Astrocyte of the spinal cord (primary cell): ENCODE data around the gene ERC2.

Source experiments
- DNase-seq: peaks from one replicate; pipeline ENCODE4 v3.0.0; 2011; ENCODE audit warnings: low read depth, low spot score
- H3K4me3 ChIP-seq: 2 replicates; pipeline ENCODE4 v1.5.1; 2011; ENCODE audit warnings: low read depth, mild to moderate bottlenecking, low read length, moderate library complexity
- CTCF ChIP-seq: IDR thresholded peaks from 2 replicates; pipeline ENCODE4 v1.5.1; 2012; ENCODE audit warnings: low read depth, mild to moderate bottlenecking, low read length, inconsistent platforms
- in situ Hi-C: cut with HindIII; loops from 2 replicates; pipeline ENCODE4 v1.10.0; 2017; ENCODE audit warnings: low sequenced_read_pairs

ERC2 gene

GRCh38 chr3:56251343-56251945 lies 216.8 kb downstream of the ERC2 start:
- H3K4me3 ChIP-seq: no peak overlapping the region
- in situ Hi-C loops: no loop called here
- peak; percentile 69 for TF ChIP-seq CTCF
- DNase-seq: peak; percentile 71

- no peak for TF ChIP-seq CTCF
- H3K4me3 ChIP-seq: no peak overlapping the region
- no peak for DNase-seq
- in situ Hi-C loops: no loop called here
Measured at GRCh38 chr3:56248021-56248420, 220.2 kb downstream of the ERC2 start.

GRCh38 chr3:56238299-56238698 lies 230.0 kb downstream of the ERC2 start:
- DNase-seq: no peak
- in situ Hi-C loops: no loop called here
- TF ChIP-seq CTCF: no peak
- H3K4me3 ChIP-seq: no peak overlapping the region

- in situ Hi-C loops: no loop called here
- no peak overlapping the region for H3K4me3 ChIP-seq
- no peak for DNase-seq
- TF ChIP-seq CTCF: no peak
Measured at GRCh38 chr3:56233742-56234141, 234.5 kb downstream of the ERC2 start.

GRCh38 chr3:56229311-56229710 lies 239.0 kb downstream of the ERC2 start:
- TF ChIP-seq CTCF: no peak
- no peak overlapping the region for H3K4me3 ChIP-seq
- in situ Hi-C loops: no loop called here
- DNase-seq: no peak

GRCh38 chr3:56222866-56223265 lies 245.4 kb downstream of the ERC2 start:
- no peak for DNase-seq
- no peak overlapping the region for H3K4me3 ChIP-seq
- no peak for TF ChIP-seq CTCF
- in situ Hi-C loops: no loop called here
